NOMO-1 treated with DMSO at 0.1 percent for 48 hours (cell line): ENCODE data around the gene PDE11A.
"Not testable (repeated sequence)": the region's sequence is repeated elsewhere in the genome, so short reads cannot be mapped to it uniquely, and the experiment has no call there.

Source experiments
- DNase-seq: peaks from one replicate; lab custom pipeline; 2025; ENCODE audit not compliant: unreplicated experiment; lab: John Stamatoyannopoulos, UW

The PDE11A gene

DNA sequence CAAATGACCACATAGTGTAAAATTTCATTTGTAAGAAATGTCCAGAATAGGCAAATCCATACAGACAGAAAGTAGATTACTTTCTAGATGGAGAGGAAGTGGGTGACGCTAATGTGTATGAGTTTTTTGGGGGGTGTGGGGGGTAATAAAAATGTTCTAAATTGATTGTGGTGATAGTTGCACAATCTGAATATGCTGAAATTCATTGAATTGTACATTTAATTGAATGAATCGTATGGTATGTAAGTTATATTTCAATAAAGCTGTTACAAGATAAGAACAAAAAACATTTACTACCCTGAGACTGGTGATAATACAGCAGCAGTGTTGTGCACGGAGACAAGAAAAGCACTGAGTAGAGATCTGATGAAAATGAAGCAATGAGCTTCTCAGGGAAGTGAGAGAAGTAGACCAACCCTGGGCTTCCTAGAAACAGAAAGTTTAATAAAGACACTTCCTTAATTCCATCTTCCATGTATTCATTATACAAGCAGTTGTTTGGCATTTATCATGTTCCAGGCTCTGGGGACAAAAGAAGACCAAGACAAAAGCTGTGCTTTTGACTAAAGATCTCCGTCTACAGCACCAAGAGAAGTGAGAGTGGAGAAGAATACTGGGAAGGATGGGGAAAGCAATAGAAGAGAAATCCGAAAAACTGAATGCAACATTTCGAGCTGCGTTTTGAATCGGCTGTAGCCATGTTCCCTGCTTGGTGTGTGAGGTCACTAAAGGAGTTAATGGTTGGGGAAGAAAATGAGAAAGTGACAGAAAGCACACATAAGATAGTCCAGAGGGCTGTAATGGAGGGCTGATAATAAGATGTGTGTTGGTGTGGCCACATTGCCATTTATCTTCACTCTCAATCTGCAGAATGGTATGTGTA is 1.8 kb upstream of the PDE11A start:
- DNase-seq, result peak; percentile 57

DNA sequence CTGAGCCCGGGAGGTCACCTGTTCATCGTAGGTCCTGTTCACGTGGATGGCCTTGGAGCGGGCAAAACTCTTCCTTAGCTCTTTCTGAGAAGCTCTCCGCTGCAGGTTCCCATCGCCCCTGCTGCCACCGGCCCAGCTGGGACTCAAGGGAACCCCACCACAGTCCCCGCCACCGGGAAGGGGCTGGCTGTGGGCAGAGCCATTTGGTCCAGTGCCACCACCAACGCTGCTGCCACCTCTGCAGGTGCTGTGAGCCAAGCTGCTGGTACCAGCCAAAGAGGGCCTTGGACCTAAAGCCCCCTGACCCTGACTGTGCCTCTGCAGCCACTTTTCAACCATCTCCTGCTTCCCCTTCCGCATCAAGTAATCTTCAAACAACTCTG is 586 bp downstream of the PDE11A start:
- no peak for DNase-seq

DNA sequence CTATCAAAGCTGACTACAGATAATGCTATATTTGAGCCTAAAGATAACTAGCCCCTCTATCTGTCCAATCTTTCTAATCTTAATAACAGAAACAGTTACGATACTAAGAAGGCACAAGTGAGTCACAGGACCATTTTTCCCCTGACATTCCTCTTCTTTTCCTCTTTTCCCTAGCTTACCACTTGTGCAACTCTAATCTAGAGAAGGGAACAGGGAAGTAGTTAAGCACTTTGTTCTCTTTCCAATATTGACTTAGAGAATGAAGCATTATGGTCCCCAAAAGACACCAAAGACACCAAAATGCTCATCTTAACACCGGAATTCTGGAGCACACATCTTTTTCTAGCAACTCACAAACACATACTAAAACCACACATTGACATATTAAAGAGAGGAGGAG is 1.8 kb downstream of the PDE11A start:
- DNase-seq, result no peak

DNA sequence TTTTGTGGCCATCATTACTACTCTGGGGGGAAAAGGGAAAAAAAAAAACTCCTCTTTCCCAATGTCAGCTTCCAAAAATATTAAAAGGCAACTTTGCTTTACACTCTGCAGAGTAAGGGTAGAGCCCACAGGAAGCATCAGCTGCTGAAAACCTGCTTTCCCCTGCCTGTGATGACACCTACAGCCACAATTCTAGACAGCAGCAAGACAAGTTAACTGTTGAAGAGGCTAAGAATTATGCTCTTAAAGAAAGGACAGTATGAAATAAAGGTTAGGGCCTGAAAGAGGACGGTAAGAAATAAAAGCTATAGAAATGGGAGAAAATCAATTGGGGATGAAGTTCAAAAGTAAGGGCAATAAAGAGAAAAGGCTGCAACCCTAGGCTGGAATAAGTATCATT is 3.0 kb downstream of the PDE11A start:
- no peak for DNase-seq

DNA sequence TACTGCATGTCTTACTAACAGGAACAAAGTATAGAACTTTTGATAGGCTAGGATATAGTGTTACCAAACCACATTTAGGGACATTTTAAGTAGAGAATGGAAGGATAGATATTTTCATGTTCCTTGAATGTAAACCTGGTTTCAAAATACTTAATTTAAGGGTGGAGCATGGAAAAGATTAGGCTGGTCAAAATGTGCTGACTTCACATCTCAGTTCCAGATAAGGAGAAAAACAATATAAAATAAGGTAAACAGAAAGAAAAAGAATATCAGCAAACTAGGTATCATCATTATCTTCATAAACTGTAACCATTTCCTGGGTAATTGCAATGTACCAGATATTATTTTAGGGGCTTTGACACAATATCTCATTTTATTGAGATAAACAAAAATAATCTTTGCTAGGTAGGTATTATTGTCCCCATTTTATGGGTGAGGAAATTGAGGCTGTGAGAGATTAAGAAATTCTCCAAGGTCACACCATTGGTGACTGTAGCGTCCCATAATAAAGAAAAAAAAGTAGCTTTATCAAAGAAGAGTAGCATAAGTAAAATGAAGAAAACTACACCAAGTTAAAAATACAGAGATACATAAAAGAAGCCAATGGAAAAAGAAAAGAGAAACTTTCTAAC is 3.6 kb downstream of the PDE11A start:
- DNase-seq, result no peak

DNA sequence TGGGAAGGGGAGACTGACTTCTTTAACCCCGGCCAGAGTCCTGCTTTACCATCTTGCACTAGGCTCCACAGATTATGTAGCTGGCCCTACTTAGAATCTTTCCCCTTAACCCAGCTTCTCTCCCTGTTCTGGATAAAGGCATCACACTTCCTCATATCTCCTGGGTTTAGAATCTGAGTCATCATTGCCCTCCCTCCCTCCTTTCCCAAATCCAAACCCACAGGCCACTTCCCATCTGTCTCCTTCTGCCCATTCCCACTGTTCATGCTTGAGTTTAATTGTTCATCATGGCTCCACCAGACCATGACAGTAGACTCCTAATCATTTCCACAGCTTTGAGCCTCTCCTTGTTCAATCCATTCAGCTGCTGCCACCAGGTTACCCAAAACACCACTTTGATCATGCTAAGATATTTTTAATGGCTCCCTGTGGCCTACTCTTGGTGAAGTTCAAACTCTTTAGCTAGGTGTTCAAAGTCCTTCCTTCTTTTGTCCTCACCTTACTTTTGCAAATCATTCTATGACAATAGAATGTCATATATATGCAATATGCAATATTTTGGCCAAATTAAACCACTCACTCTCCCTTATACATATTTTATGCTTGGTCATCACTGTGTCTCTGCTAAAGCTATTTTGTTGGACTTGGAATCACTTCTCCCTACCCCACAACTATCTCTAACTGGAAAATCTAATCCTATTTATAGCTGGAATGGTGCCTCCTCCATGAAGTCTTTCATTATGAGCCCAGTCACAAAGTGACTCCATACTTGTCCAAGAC is 5.5 kb downstream of the PDE11A start:
- DNase-seq, result no peak

DNA sequence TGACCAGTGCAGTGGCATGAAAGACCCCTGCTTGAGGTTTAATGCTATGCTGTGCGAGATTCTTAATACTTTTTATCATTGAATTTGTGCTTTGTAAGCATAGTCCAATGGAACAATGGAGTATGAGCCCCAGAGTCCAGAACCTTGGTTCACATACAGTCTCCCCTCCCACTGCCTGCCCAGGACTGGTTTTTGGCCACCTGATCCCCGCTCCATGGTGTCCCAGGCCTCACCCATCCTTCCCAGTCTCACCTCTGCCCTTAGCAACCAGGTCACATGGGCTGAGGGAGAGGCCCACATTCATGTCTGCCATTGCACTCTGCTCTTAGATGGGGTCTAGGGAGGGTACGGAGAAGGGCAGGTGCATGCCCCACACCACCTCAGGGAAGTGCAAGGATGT is 6.3 kb downstream of the PDE11A start:
- DNase-seq, result no peak

DNA sequence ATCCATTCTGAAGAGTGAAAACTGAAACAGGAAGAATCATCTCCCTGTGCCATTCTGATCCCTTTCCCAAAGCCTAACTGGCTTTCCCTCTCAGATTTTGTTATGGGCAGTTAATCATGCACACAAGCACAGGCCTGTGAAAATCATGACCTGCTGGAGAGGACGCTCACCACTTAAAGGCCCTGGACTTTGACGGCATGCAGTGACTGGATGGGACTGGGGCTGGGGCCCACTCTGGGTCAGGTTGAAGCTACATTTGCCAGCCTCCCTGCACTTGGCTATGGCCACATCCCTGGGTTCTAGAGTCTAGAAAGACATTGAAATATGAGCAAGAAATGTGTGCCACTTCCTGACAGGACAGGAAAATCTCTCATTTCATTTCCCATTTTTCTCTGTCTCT is 12.9 kb downstream of the PDE11A start:
- DNase-seq, result no peak

DNA sequence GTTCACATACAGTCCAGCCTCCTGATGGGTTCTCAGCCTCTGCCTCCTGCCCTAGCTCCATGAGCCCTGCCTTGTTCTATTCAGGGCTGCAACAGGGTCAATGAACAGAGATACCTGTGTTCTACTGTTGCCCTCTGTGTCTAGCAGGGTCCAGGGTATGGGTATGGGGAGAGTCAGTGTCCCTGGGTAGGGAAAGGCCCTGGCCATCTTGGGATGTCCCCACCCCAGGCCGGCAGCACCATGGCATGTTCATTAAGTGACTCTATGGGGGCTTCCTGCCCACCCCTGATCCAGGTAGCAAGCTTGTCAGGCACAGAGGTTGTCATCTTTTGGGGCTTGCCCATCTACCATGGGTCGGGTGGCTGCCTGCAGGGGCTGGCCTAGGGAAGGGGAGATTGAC is 13.5 kb downstream of the PDE11A start:
- DNase-seq, result no peak

DNA sequence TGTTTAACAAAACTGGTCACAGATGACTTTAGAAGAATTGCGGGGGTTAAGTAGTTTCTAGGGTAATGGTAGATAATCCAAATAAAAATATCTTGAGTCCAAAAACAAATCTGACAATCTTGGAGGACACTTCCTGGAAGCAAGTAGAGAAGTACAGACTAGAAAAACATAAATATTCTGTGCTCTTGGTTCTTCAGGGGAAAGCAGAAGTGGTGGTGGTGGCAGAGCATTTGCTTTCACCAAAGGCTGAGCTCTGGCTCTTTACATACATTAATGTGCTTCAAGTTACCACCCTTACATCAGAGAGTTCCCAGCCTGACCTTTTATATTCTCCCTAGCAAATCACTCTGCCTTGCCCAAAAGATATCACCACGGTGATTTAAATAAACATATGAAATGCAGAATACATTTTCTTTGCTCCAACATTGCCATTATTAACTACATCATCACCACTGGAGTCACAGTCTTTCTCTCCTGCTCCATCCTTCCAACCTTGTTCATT is 15.3 kb downstream of the PDE11A start:
- DNase-seq, result no peak

DNA sequence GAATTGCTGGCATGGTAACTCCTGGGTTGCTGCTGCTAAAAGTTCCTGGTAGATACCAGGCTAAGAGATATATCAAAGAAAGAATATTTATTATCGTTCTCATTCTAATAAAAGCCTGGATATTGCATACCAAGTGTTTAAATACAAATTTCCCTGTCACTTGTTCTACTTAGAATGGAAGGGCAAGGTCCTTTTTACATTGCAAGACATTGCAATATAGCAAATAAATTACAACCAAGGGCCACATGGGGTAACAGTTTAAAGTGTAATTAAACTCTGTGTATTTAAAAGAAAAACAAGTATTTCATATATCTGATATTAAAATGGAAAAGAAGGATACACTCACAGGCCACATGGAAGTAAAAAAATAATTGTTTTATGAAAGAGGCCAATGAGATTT is 16.2 kb downstream of the PDE11A start:
- no peak for DNase-seq

DNA sequence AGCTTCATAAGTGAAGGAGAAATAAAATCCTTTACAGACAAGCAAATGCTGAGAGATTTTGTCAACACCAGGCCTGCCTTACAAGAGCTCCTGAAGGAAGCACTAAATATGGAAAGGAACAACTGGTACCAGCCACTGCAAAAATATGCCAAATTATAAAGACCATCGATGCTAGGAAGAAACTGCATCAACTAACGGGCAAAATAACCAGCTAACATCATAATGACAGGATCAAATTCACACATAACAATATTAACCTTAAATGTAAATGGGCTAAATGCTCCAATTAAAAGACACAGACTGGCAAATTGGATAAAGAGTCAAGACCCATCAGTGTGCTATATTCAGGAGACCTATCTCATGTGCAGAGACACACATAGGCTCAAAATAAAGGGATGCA is 21.3 kb downstream of the PDE11A start:
- DNase-seq, result not testable (repeated sequence)

DNA sequence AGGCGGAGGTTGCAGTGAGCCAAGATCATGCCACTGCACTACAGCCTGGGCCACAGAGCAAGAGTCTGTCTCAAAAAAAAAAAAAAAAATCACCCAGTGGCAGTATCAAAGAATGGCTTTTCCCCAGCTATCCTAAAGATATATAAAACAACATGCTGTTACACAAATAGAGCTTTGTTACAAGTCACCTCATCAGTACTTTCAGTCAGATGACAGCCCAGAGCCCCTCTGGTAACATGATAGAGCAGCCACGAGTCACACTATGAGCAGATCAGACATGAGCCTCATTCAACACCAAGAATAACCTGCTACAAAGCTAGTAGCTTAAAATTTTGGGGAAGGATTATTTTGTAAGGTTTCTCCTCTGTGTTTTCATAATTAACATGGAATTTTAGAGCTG is 25.2 kb downstream of the PDE11A start:
- DNase-seq, result no peak

DNA sequence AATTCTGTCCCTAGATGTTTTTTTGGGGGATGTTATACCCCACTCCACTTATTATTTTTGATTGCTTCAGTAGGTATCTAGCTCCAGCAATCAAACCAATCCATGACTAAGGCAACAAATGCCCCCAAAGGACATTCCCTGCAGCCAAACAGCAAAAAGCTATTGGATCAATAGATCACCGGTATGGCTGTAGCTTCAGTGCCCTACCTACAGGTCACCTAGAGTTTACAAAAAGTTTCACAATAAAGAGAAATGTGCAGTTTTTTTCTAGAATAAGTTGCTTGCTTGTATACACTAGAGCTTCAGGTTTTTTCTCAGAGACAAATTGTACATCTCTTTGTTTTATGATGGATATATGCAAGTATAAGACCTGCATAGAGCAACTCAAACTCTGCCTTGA is 27.7 kb downstream of the PDE11A start:
- no peak for DNase-seq

DNA sequence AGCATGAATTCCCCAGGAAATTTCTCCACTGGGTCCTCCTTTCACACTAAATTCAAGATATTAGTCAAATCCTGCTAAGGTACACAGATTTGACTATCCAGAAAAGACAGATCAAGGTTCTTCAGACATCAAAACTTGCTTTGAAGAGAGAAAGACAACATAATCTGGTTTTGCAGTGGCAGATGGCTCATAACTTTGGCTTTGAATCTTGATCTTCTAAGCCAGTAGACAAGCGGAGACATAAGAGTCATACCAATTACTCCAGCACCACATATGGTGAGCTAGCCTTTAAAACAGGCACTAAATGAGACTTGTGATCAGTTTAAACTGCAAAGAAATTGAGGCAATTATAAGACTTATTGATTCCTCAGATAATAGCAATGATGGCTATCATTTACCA is 29.3 kb downstream of the PDE11A start:
- no peak for DNase-seq

DNA sequence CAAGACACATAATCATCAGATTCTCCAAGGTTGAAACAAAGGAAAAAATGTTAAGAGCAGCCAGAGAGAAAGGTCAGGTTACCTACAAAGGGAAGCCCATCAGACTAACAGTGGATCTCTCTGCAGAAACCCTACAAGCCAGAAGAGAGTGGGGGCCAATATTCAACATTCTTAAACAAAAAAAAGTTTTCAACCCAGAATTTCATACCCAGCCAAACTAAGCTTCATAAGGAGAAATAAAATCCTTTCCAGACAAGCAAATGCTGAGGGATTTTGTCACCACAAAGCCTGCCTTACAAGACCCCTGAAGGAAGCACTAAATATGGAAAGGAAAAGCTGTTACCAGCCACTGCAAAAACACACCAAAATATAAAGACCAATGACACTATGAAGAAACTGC is 39.0 kb downstream of the PDE11A start:
- DNase-seq, result not testable (repeated sequence)

DNA sequence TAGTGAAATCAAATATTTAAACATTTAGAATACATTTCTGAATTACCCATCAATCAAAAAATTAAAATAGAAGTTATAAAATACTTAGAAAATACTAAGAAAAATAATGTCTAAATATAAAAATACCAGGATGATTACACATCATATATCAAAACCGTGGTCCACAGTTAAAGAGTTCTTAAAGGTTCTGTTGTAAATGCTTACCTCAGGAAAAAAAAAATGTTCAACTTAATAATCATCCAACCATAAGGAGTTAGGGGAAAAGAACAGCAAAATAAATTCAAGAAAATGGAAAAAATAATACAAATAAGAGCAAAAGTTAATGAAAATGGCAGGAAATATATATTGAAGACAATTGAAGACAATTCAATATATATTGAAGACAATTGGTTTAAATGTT is 43.2 kb downstream of the PDE11A start:
- no peak for DNase-seq

DNA sequence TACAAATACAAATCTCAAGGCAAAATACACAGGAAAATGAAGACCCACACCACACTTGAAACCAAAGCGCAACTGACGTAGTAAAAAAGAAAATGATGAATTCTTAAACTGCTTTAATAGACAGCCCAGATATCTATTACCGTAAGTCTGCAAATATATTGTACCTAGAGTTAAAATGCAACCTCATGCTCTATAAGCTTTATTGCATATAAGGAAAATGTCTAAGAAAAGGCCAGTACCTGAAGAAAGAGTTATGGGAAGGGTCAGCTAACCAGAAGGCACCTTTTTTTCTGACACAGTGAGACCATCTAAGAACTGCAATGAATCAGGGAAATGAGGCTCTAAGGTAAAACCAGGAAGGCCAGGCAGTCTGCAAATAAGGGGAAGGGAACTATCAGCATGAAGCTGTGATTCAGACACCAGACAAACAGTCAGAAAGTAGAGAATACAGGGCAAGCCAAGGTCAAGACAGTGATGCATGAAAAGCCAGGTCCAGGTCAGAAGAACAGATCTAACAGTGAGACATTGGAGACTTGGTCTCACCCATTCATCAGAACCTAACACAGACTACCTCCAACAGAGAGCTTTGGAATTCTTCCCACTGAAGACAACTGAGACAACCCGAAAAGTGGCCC is 46.9 kb downstream of the PDE11A start:
- DNase-seq, result no peak

DNA sequence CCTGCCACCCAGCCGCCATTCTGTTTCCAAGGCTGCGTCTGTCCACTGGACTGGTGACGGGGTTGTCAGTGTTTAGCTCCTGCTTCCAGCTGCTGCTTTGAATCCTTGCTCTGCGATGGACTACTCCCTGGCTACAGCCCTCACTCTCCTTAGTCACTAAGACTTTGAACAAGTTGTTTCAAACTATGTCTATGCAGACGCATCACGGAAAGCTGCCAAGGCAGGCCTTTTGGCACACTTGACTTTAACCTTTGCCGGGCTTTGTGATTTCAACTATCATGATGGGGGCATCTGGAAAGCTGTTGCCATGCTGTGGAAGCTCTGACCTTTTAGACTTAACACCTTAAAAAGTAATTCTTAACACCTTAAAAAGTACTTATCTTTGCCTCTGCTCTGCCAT is 54.4 kb downstream of the PDE11A start:
- DNase-seq, result no peak

DNA sequence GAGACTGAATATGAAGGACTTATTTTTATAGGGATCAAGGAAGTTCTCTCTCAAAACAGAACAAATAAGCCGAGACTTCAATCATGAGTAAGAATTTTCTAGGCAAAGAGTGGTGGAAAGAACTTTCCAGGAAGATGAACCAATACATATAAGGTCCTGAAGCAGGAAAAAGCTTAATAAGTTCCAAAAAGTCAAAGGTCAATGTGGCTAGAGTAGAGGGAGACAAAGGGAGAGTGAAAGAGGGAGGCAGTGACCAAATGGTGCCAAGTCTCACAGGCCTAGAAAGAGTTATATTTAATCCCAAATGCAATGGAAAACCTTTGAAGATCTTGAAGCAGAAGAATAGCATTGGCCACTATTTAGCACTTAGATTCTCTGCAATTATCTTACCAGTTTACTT is 56.0 kb downstream of the PDE11A start:
- DNase-seq, result no peak

DNA sequence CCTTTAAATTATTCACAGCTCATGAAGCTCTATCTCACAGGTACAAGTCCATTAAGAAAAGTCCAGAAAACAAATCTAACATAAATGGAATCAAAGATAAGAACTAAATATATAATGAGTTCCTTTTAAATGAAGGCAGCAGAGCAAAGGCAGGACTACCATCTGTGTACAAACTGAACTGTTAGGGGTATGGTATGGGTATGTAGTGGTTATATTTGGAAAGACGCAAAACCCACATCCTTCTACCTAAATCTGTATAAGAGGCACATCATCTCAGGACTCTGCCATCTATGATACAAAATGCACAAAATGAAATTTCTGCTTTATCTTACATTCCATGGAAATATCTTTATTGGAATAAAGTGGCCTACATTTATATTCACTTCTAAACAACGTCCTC is 59.9 kb downstream of the PDE11A start:
- no peak for DNase-seq
